OCI-LY3 (cell line): ENCODE measurements around the gene EXOC4.

Source experiments
- EZH2phosphoT487 ChIP-seq: fragments of 200-600 bp; shearing (Covaris generic); IDR thresholded peaks from 2 replicates; pipeline ENCODE4 v1.6.1; 2018; ENCODE audit warnings: antibody characterized with exemption, mixed run types, low read depth
- TF ChIP-seq, protein P1 (sequence below): fragments of 200-600, 300-600 bp; sonication (generic); IDR thresholded peaks from 2 replicates; pipeline ENCODE4 v1.5.1; 2014; ENCODE audit warnings: antibody characterized with exemption, low read length, low read depth

DNA sequence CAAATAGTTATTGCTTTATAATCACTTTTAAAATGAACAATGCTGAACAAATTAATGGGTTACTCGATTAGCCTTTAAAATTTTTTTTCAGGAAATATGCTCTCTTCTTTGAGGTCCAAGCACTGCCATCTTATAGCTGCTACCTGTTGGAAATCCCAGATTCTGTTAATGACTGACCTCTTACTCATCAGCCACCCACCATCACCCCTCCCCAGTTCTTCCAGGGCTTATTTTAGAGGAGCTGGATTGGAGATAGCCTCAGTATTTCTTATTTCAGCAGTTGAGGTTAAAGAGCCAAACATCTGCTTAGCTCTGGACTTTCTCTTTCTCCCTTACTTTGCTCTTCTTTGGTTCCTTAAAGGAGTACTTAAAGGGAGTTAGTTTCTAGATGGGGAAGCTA, 420.0 kb downstream of the EXOC4 start:
- TF ChIP-seq, protein P1, sequence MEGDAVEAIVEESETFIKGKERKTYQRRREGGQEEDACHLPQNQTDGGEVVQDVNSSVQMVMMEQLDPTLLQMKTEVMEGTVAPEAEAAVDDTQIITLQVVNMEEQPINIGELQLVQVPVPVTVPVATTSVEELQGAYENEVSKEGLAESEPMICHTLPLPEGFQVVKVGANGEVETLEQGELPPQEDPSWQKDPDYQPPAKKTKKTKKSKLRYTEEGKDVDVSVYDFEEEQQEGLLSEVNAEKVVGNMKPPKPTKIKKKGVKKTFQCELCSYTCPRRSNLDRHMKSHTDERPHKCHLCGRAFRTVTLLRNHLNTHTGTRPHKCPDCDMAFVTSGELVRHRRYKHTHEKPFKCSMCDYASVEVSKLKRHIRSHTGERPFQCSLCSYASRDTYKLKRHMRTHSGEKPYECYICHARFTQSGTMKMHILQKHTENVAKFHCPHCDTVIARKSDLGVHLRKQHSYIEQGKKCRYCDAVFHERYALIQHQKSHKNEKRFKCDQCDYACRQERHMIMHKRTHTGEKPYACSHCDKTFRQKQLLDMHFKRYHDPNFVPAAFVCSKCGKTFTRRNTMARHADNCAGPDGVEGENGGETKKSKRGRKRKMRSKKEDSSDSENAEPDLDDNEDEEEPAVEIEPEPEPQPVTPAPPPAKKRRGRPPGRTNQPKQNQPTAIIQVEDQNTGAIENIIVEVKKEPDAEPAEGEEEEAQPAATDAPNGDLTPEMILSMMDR: no peak
- TF ChIP-seq EZH2phosphoT487: no peak
